ENCODE results near the gene PARD3. TPM values are rescaled to one million over a fixed set of nuclear protein-coding genes. Genes with fewer than 3 reads are reported as not detected.

The PARD3 gene
- polyA plus RNA-seq, 5 donors: 38.0 to 53.5 (median 46.6) TPM

- no peak for DNase-seq
Observed at GRCh38 chr10:34585422-34586112, 229.5 kb downstream of the PARD3 start.

- DNase-seq: peak; percentile 32 to 51
Observed at GRCh38 chr10:34584164-34584563, 230.9 kb downstream of the PARD3 start.

DNA sequence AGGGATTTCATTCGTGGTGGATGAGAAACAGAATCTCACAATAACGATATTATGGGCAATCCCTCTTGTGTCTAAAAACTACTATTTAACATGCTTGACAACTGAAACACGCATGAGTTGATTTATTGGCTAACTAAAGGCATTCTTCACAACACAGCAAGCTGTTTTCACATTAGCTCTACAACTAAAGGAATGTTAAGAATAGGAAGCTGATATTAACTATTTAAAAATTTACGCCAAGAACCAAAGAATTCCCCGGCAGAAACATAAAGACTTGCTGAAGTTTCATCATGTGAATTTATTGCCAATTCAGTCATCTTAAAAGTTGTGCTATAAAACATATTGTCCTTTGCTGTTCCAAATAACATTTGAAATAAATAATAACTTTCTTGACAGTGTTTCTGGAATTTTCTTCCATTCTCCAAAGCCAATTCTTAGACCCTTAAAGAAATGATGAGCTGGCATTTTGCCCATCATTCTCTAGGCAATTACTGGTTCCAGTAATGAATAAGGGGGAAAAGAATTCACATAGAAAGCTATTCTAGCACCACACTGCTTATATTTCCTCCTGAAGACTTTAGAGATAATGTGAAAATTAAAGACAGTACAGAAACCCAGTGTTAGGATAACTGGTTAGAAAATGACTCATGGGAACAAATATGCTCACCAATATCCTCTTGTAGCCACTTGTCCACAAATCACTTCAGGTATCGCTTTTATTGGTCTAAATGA lies 233.1 kb downstream of the PARD3 start:
- DNase-seq: peak; percentile 23 to 33

- DNase-seq: no peak
Observed at GRCh38 chr10:34580643-34581042, 234.5 kb downstream of the PARD3 start.

- no peak for DNase-seq
Observed at GRCh38 chr10:34580214-34580613, 234.9 kb downstream of the PARD3 start.

GRCh38 chr10:34578468-34578867 lies 236.6 kb downstream of the PARD3 start:
- DNase-seq: no peak

- no peak for DNase-seq
Observed at GRCh38 chr10:34576797-34577196, 238.3 kb downstream of the PARD3 start.

- DNase-seq: no peak
Observed at GRCh38 chr10:34575882-34576281, 239.2 kb downstream of the PARD3 start.

DNA sequence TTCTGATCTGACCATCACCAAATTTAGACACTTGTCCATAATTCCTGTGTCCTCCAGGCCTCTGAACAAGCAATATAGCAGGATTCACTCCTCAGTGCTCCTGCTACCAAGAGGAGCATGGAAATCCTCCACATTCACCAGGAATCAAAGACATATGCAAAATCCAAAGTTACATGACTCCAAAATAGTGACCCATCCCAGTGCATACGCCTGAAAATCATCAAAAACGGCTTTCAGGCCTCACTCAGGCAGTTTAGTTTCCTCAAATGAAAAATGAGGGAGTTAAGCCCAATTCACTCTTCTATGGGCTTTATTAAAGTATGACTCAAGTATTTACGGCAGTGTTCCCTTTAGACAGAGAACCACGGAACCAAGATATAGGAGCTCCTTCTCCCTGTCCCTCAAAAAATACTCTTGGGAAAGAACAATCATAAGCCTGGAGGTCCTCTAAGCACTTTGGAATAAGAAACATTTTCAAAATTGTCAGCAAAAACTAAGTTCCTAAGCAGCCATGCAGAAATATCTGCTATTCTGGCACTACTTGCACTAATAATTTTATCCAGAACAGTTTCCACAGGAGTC lies 240.7 kb downstream of the PARD3 start:
- no peak for DNase-seq

DNA sequence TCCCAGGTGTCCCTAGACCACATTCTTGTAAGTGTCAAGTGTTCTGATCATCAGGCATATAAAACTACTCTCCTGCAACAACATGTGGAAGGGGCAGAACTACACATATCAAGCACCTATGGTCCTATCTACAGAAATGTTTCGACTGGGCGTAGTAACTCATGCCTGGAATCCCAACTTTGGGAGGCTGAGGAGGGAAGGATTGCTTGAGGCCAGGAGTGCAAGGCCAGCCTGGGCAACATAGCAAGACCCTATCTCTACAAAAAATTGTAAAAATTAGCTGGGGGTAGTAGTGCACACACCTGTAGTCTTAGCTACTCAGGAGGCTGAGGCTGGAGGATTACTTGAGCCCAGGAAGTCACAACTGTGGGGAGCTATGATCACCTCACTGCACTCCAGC lies 244.2 kb downstream of the PARD3 start:
- no peak for DNase-seq

DNA sequence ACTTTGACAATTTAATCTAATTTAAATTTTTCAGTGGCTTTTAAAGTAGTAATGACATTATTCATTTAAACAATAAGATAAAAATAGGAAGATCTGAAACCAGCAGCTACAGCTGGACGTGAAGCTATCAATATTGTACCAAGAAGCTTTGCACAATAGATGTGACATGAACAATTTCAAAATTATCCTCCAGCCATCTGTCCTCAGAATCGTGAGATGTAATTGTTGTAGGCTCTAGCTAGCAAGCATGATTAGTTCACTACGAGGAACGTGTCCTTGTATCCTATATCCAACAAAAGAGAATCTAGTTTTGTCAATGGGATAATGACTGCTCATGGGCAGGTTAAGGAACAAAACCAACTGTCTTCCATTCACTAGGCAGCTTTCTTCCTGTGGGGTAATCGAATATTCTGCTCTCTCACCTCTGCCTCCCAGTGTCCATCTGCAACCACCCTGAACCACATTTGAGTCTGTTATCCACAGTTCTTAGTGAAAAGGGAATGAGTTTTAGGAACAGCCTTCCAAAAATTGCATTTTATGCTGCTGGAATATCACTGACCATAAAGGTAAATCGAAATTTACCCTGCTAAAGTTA lies 247.3 kb downstream of the PARD3 start:
- no peak for DNase-seq

- DNase-seq: no peak
Observed at GRCh38 chr10:34565934-34566333, 249.2 kb downstream of the PARD3 start.

DNA sequence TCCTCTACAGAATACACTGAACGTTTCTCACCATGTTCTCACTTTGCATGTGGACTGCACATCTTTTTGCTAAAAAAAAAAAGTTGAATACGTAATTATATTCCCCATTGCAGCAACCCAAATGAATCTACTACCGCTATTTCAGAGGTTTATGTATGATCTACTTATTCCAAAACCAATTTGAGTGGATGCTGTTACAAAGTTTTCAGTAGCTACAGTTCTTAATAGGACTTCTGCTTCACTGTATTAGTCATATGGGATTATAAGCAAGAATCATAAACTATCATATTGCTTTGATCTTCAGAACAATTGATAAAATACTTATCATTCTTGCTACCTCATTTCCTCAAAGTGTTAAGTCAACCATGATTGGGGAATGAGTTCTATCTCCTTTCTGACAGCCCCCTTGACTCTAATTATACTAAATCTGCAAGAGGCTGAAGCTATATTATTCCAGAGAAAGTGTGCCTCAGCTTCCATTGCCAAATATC lies 257.0 kb downstream of the PARD3 start:
- DNase-seq: no peak

DNA sequence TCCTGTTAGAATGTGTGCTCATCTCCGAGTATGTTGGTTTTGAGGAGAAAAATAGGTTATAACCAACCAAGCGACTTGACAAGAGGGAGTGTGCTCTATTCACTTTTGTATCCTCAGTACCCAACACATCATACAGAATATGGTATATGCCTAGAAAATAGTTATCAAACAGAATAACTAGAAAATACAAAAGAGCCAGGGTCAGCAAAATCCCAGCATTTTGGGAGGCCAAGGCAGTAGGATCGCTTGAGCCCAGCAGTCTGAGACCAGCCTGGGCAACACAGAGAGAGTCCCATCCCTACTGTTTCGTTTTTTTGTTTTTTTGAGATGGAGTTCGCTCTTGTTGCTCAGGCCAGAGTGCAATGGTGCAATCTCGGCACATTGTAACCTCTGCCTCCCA lies 257.9 kb downstream of the PARD3 start:
- DNase-seq: no peak

GRCh38 chr10:34555653-34556052 lies 259.4 kb downstream of the PARD3 start:
- DNase-seq: no peak

DNA sequence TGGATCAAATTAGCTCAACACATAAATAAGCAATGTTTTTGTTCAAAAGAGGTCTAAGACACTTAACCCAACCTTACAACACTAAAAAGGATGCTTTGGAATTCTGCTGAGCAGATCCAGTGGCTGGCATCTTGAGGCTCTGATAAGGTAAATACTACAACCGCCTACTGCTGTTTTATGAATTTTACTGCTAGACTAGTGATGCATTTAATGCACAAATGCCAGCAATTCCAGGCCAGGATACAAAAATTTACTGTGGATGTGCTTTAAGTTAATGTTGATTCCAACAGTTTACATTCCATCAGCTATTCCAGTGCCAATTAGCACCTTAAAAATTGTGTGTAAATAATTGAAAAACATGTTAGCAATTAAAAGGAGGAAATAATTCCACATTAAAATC lies 261.3 kb downstream of the PARD3 start:
- DNase-seq: no peak

DNA sequence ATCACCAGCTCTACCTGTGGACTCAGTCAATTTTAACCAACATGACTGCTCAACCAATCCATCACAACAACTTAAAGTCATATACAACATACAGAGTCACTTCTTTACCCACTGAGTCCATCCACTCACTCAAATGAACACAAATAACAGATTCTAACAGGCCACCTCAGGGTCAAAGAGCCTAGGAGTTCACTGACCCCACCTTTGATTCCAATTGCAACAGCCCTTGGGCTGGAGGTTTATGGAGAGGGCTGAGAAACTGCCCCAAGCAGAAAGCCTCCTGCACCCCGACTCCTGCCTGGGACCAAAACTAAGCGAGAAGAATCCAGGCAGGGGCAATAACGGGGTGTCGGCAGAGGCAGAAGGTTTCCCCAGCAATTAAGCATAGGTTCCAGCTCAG lies 263.8 kb downstream of the PARD3 start:
- no peak for DNase-seq

GRCh38 chr10:34549953-34550352 lies 265.1 kb downstream of the PARD3 start:
- DNase-seq: no peak

- DNase-seq: no peak
Observed at GRCh38 chr10:34549001-34549400, 266.1 kb downstream of the PARD3 start.

- DNase-seq: no peak
Observed at GRCh38 chr10:34548466-34548865, 266.6 kb downstream of the PARD3 start.

DNA sequence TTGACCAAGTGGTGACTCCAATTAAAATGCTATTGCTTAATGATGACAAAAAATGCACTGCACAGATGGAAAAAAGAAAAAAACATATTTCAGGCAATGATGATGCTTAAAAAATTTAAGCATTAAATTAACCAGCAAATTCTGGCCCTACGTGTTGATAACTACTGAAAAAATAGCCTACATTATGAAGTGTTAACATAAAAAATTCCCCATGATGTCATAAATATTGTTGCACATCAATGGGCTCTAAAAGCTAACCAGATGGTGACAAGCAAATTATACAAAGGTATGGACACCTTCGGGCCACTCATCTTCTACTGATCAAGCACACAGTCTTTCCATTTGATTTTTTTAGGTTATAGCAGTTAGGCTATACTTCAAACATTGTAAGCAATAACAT lies 267.4 kb downstream of the PARD3 start:
- no peak for DNase-seq

DNA sequence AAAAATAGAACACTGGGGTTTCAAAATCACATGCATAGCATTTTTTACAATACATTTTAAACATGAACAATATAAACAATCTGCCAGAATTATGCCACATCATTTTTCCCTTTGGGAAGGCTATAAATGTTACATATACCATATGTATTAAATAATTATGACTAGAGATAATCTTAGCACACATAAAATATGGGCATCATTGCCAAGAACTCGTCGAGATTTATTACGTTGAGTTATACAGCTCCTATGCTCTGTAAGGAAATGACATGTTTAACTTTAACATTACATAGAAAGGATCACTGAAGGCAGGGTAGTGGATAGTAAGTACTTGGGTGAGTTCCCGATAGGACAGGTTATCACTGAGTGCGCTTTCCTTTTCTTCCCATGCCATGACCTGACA lies 267.8 kb downstream of the PARD3 start:
- DNase-seq: peak; percentile 75 to 81

DNA sequence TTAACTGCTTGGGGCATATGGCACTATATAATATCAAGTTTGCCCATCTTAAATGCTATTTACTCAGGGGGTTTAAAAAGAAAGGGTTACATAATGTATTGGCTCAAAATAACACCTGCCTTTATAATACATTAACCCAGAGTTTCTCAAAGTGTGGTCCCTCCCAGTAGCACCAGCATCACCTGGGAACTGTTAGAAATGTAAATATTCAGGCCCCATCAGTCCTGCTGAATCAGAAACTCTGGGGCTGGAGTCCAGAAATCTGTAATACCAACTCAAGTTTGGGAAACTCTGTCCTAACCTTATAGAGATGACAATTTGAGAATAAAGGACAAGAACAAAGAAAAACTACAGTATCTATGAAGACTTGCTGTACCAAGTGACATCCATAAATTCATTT lies 270.7 kb downstream of the PARD3 start:
- DNase-seq: no peak
